GM12878 (cell line): Measurements from ENCODE around the gene OPN3. TPM values are rescaled to one million over a fixed set of nuclear protein-coding genes. Genes with fewer than 3 reads are reported as not detected.

Experiments
- CEBPZ ChIP-seq: fragments of 150-350 bp; IDR thresholded peaks from 2 replicates; pipeline ENCODE4 v1.6.1; 2016; ENCODE audit warnings: low read depth, low read length
- CHD4 ChIP-seq: fragments of 200-600 bp; sonication (generic); IDR thresholded peaks from 2 replicates; pipeline ENCODE4 v1.6.1; 2016; ENCODE audit warnings: mild to moderate bottlenecking
- ESRRA ChIP-seq: IDR thresholded peaks from 2 replicates; pipeline ENCODE4 v1.6.1; 2012; ENCODE audit warnings: mild to moderate bottlenecking, low read length, improper control_type of control experiment
- ETV6 ChIP-seq, 2 experiments: fragments of 450-650 bp in 1 of 2; IDR thresholded peaks in 1 of 2; conservative IDR thresholded peaks in 1 of 2; 2 replicates each; pipeline ENCODE4 v1.6.1; 2014; ENCODE audit warnings: antibody characterized with exemption in 1 of 2, borderline replicate concordance in 1 of 2, low read depth in 1 of 2, mild to moderate bottlenecking in 1 of 2, moderate library complexity in 1 of 2
- HDGF ChIP-seq: fragments of 450-650 bp; IDR thresholded peaks from 2 replicates; pipeline ENCODE4 v1.6.1; 2016; ENCODE audit warnings: antibody characterized with exemption
- LARP7 ChIP-seq: fragments of 450-650 bp; IDR thresholded peaks from 2 replicates; pipeline ENCODE4 v1.6.1; 2017; ENCODE audit warnings: mild to moderate bottlenecking
- MEF2B ChIP-seq: fragments of 450-650 bp; IDR thresholded peaks from 2 replicates; pipeline ENCODE4 v1.6.1; 2018; ENCODE audit warnings: mild to moderate bottlenecking, moderate library complexity; ENCODE audit not compliant: partially characterized antibody, poor library complexity, severe bottlenecking
- MTA2 ChIP-seq: fragments of 450-650 bp; IDR thresholded peaks from 2 replicates; pipeline ENCODE4 v1.6.1; 2016; ENCODE audit warnings: low read depth, mild to moderate bottlenecking, moderate library complexity
- MTA3 ChIP-seq: IDR thresholded peaks from 2 replicates; pipeline ENCODE4 v1.6.1; 2012; ENCODE audit warnings: low read length, inconsistent platforms, borderline replicate concordance
- MYC ChIP-seq: IDR thresholded peaks from 2 replicates; pipeline ENCODE4 v1.6.1; 2011; ENCODE audit warnings: mild to moderate bottlenecking, low read length, moderate library complexity, inconsistent platforms; ENCODE audit not compliant: insufficient read depth, insufficient replicate concordance, insufficient read length, severe bottlenecking
- NRF1 ChIP-seq: conservative IDR thresholded peaks from 2 replicates; pipeline ENCODE4 v1.6.1; 2011; ENCODE audit warnings: mild to moderate bottlenecking, low read depth, low read length, improper control_type of control experiment
- PBX3 ChIP-seq: IDR thresholded peaks from 2 replicates; pipeline ENCODE4 v1.6.1; 2011; ENCODE audit warnings: mild to moderate bottlenecking, low read depth, low read length, moderate library complexity; ENCODE audit not compliant: insufficient replicate concordance
- POLR2A ChIP-seq: IDR thresholded peaks from 2 replicates; pipeline ENCODE4 v1.6.1; 2011; ENCODE audit warnings: low read depth, mild to moderate bottlenecking, low read length
- RELA ChIP-seq: fragments of 450-650 bp; IDR thresholded peaks from 2 replicates; pipeline ENCODE4 v1.8.0; 2014; ENCODE audit warnings: borderline replicate concordance; ENCODE audit not compliant: partially characterized antibody
- SMAD1 ChIP-seq: fragments of 450-650 bp; IDR thresholded peaks from 2 replicates; pipeline ENCODE4 v1.6.1; 2018; ENCODE audit warnings: mild to moderate bottlenecking, low read depth; ENCODE audit not compliant: partially characterized antibody
- SMAD5 ChIP-seq: IDR thresholded peaks from 2 replicates; pipeline ENCODE4 v1.6.1; 2016; ENCODE audit warnings: antibody characterized with exemption, low read depth
- WRNIP1 ChIP-seq: IDR thresholded peaks from 2 replicates; pipeline ENCODE4 v1.6.1; 2011; ENCODE audit warnings: low read depth, low read length, improper control_type of control experiment, borderline replicate concordance
- ZBED1 ChIP-seq: IDR thresholded peaks from 2 replicates; pipeline ENCODE4 v1.6.1; 2016; ENCODE audit warnings: borderline replicate concordance
- polyA plus RNA-seq, 11 experiments: library from polyadenylated mRNA; depleted of rRNA in 4 of 11; unstranded in 6 of 11; stranded (reverse) in 5 of 11; fragments of >200 nt; fragmentation: Nextera tagmentation in 4 of 11; fragmentation: Illumina TruSeq in 1 of 11; extraction: Ambion mirVana in 4 of 11; extraction: Trizol in 1 of 11; gene quantifications; 1 replicate in 1 of 11; 2 replicates in 10 of 11; pipeline versions ENCODE4 v1.2.1 to v1.2.3, GENCODE V29; 2011 to 2016; ENCODE audit warnings: inconsistent platforms in 2 of 11, missing spikeins in 2 of 11, low read depth in 1 of 11
- total RNA-seq, 4 experiments: library from RNA; depleted of rRNA in 3 of 4; stranded (reverse); fragments of >200 nt in 3 of 4; fragmentation: Illumina TruSeq in 1 of 4; extraction: Trizol in 1 of 4; gene quantifications; 2 replicates each; pipeline versions ENCODE4 v1.2.1 to v1.2.3, GENCODE V29; 2013 to 2021
- TF ChIP-seq, protein P1 (sequence below): IDR thresholded peaks from 2 replicates; pipeline ENCODE4 v1.6.1; 2011; ENCODE audit warnings: borderline replicate concordance, low read depth, mild to moderate bottlenecking, moderate library complexity, low read length; ENCODE audit not compliant: insufficient read depth, poor library complexity, severe bottlenecking
- TF ChIP-seq, protein P2 (sequence below): IDR thresholded peaks from 2 replicates; pipeline ENCODE4 v1.6.1; 2011; ENCODE audit warnings: low read depth, mild to moderate bottlenecking, low read length, moderate library complexity, borderline replicate concordance; ENCODE audit errors: extremely low read depth
- TF ChIP-seq, protein P3 (sequence below): fragments of 450-650 bp; IDR thresholded peaks from 2 replicates; pipeline ENCODE4 v1.6.1; 2016; ENCODE audit warnings: mild to moderate bottlenecking

Gene OPN3
- total and polyA plus RNA-seq, 10 of the 15 experiments (the other 5 are each of a cell fraction or from before 2014, with no cell fraction given): 0.26 to 12.2 (median 7.4) TPM

DNA sequence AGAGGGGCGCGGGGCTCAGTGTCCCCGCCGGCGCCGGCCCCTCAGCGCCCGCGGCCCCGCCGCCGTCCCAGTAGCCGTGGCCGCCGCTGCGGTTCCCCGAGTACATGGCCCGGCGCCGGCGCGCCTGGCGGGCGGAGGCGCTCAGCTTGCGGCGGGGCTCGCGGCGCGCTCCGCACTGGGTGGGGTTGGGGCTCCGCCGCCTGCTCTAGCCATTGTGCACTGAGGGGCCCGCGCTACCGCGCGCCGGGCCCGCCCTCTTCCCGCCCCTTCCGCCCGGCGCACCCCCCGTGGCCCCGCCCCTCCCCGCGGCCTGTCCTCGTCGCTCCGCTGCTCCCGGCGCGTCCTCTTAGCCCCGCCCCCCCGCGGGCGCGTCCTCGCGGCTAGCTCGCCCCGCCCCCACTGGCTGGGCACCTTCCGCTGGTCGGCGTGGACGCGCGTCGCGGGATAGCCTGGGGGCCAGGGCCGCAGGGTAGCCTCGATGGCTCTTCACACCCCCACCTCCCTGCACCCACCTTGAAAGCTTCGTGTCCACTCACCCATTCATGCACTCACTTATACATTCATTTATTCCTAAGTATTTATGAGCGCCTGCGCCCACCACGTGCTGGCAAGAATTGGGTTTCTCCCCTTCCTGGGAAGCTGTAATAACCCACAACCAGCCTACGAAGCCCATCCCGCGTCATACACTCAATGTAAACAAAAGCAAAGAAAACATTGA is at the start of gene OPN3, which contains the start of gene CHML (continued):
- TF ChIP-seq, protein P1, sequence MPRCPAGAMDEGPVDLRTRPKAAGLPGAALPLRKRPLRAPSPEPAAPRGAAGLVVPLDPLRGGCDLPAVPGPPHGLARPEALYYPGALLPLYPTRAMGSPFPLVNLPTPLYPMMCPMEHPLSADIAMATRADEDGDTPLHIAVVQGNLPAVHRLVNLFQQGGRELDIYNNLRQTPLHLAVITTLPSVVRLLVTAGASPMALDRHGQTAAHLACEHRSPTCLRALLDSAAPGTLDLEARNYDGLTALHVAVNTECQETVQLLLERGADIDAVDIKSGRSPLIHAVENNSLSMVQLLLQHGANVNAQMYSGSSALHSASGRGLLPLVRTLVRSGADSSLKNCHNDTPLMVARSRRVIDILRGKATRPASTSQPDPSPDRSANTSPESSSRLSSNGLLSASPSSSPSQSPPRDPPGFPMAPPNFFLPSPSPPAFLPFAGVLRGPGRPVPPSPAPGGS: no peak
- no peak for TF ChIP-seq NRF1
- TF ChIP-seq, protein P2, sequence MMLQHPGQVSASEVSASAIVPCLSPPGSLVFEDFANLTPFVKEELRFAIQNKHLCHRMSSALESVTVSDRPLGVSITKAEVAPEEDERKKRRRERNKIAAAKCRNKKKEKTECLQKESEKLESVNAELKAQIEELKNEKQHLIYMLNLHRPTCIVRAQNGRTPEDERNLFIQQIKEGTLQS: no peak
- TF ChIP-seq WRNIP1: no peak
- TF ChIP-seq MEF2B: no peak
- no peak for TF ChIP-seq ZBED1
- no peak for TF ChIP-seq SMAD1
- TF ChIP-seq POLR2A: peak; percentile 92
- TF ChIP-seq PBX3: no peak
- TF ChIP-seq MYC: no peak
- no peak for TF ChIP-seq CHD4
- peak; percentile 64; the same call in 1 of the 2 replicates for TF ChIP-seq LARP7
- no peak for TF ChIP-seq ESRRA
- TF ChIP-seq RELA: no peak
- TF ChIP-seq MTA2: no peak
- no peak for TF ChIP-seq SMAD5
- TF ChIP-seq, protein P3, sequence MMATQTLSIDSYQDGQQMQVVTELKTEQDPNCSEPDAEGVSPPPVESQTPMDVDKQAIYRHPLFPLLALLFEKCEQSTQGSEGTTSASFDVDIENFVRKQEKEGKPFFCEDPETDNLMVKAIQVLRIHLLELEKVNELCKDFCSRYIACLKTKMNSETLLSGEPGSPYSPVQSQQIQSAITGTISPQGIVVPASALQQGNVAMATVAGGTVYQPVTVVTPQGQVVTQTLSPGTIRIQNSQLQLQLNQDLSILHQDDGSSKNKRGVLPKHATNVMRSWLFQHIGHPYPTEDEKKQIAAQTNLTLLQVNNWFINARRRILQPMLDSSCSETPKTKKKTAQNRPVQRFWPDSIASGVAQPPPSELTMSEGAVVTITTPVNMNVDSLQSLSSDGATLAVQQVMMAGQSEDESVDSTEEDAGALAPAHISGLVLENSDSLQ: no peak
- TF ChIP-seq HDGF: no peak
- TF ChIP-seq MTA3: no peak
- TF ChIP-seq ETV6 (conservative IDR thresholded peaks at IDR 0.05 in 1 of 2, IDR thresholded peaks at IDR 0.05 in 1 of 2; ENCODE audit: borderline replicate concordance in 1 of 2, low read depth in 1 of 2): no peak
- no peak for TF ChIP-seq CEBPZ
